Superior temporal gyrus (tissue), 1 donor: ENCODE data around the gene INPP5E.

ENCODE experiments used
- DNase-seq: peaks from one replicate; pipeline ENCODE4 v3.0.0-alpha.2; 2016; ENCODE audit errors: extremely low spot score

INPP5E gene

GRCh38 chr9:136451221-136451877, 11.7 kb upstream of the INPP5E start:
- no peak for DNase-seq

- DNase-seq = no peak
Measured at GRCh38 chr9:136448655-136449054, 9.0 kb upstream of the INPP5E start.

- DNase-seq = no peak
Measured at GRCh38 chr9:136447173-136447778, 7.6 kb upstream of the INPP5E start.

- DNase-seq = no peak
Measured at GRCh38 chr9:136445799-136446198, 6.2 kb upstream of the INPP5E start.

- DNase-seq = no peak
Measured at GRCh38 chr9:136444102-136444501, 4.5 kb upstream of the INPP5E start.

DNA sequence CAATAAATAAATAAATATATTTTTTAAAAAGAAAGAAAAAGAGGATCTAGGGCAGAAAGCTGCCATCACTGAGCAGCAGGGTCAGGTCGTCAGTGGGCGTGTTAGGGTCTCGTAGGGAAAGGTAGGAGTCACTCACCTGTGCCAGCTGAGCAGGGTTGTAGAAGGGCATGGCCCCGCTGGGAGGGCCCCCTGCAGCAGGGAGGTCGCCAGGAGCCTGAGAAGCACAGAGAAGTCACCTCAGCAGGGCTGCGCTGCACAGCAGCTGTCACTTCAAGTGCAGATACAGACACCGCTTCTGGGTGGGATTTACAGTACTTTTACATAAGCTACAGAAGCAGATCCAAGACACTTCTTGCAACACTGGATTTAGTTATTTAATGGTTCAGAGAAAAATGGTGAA, 4.0 kb upstream of the INPP5E start:
- no peak for DNase-seq

GRCh38 chr9:136443087-136443486, 3.4 kb upstream of the INPP5E start:
- no peak for DNase-seq

GRCh38 chr9:136442265-136442664, 2.6 kb upstream of the INPP5E start:
- no peak for DNase-seq

DNA sequence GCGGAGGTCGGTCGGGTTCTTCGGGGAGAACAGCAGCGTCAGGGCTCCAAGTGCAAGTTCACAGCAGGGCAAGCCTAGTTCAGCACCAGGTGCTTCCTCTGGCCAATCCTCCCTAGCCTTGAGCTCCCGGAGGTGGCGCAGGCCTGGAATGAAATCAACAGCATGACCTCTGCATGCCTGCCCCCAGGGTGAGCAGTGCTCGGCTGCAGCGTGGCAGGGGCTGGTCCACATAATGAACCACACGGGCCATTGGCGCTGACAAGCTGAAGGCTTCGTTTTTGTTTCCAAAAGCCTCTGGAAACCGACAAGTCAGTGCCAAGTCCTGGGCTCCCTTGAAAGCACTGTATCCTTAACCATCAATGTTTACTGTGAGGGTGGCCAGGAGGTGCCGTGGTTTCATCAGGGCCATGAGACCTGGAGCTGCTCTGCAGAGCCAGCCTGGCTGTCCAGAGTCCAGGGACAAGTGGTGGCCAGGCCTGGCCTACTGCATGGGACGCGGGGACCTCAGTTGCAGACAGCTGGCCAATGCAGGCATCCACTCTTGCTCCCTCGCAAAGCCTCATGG, 2.1 kb upstream of the INPP5E start:
- DNase-seq = no peak

DNA sequence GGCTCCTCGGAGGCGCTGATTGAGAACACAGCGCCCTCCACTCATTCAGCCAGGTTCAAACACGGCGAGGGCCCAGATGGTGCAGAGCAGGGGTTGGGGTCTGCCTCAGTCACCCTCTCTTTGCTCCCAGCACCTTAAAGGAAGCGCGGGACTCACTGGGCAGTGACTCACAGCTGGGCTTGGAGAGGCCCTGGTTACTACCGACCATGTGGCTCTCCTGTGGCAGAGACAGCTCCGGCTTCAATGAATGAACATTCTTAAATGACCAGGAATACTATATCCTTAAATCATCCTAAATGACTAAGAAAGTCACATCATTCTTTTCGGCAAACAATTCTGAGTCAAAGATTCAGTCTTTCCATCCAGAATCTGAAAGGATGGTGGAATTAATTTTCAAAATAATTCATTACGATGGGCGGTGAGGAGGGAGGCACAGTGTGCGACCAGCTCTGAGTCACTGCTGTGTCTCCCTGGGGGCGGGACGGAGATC, 1.6 kb upstream of the INPP5E start:
- no peak for DNase-seq

- DNase-seq = no peak
Measured at GRCh38 chr9:136438548-136439480, 831 bp downstream of the INPP5E start.

DNA sequence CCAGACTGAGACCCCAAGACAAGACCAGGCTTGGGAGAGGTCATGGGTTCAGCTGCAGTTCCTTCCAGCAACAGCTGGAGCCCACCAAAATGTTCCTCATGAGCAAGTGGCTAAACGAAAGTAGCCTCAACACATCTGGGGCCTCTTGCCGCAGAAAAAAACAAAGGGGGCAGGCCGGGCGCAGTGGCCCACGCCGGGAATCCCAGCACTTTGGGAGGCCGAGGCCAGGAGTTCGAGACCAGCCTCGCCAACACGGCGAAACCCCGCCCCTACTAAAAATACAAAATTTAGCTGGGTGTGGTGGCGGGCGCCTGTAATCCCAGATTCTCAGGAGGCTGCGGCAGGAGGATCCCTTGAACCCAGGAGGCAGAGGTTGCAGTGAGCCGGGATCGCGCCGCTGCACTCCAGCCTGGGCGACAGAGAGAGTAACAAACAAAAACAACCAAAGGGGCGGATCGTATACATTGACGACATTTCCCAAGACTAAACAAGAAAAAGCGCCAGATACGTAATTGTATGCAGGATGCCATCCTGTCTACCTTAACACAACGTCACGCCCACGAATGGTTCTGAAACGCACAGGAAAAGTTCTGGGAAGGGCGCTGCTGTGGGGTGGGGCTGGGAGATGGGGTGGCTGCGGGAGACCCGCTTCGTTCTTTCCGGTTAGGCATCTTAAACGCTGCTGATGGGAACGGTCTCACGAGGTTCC, 1.7 kb downstream of the INPP5E start:
- no peak for DNase-seq

- DNase-seq = no peak
Measured at GRCh38 chr9:136437430-136437829, 2.2 kb downstream of the INPP5E start.

GRCh38 chr9:136436055-136436634, 3.5 kb downstream of the INPP5E start:
- no peak for DNase-seq

- no peak for DNase-seq
Measured at GRCh38 chr9:136434580-136435169, 5.0 kb downstream of the INPP5E start.

DNA sequence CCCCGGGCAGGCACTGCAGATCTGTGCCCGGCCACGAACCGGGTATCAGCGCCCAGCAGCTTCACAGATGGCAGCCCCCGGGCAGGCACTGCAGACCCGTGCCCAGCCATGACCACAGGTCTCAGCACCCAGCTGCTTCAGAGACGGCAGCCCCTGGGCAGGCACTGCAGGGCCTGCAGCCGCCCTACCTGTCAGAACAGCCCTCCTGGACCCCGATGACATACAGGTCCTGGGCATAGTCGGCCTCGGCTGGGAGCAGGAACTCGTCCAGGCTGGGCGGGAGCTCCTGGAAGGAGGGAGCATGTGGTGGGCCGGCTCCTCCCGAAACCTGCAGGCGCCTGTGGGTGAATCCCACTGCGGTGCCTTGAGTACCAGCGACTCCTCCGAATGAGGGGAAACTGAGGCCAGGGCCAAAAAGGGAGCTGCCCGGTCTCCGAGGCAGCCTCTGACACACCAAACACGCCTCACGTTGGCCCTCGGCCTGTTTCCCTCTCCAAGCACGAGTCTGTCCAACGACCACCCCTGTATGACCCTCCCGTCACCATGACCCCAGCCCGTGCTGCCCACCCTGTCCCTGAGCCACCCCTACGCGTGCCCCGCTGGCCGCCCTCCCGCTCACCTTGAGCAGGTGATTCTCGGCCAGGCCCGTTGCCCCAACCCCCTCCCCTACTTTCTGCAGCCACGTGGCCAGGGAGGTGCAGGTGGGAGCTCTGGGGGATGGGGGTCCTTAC, 5.6 kb downstream of the INPP5E start:
- no peak for DNase-seq

DNA sequence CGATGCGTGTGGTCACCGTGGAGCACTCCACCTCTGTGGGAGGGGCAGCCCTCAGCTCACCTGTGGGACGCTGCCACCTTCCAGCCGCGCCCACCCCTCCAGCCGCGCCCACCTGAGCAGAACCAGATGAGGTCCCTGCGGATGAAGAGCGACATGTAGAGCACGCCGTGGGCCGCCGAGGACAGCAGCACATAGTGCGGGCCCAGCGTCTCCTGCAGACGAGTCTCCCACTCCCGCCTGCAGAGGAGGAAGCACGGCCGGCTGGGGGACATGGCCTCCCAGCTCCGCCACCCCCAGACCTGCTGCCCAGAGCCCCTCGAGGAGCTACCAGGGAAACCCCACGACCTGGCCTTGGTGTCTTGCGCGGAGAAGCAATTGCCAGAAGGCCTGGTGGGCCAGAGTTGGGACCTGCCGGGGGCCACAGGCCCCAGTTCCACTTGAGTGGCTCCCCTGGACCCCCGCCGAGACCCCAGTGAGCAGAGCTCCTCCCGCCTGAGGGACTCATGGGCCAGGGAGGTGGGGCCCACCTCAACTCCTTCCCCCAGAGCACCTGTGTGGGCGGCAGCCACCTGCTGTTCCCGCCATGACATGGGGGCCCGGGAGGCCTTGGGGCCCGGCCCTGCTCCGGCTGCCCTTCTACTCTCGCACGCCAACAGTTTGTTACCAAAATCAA, 6.5 kb downstream of the INPP5E start:
- no peak for DNase-seq

DNA sequence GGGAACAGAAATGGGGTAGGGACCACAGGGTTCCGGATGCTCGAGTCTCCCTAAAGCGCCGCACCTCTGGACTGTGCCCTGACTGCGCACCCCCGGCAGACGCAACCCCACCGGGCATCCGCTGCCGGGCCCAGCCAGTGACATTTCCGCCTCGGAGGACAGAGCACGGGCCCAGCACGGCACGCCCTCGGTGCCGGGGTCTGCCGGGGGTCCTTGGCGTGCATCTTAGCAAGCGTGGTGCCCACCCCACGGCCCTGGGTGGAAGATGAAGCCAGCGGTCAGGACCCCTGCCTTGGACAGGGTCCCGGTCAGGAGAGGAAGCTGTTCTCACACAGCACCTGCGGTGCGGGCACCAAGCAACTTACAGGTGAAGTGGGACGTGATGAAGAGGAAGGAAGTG, 7.1 kb downstream of the INPP5E start:
- no peak for DNase-seq

DNA sequence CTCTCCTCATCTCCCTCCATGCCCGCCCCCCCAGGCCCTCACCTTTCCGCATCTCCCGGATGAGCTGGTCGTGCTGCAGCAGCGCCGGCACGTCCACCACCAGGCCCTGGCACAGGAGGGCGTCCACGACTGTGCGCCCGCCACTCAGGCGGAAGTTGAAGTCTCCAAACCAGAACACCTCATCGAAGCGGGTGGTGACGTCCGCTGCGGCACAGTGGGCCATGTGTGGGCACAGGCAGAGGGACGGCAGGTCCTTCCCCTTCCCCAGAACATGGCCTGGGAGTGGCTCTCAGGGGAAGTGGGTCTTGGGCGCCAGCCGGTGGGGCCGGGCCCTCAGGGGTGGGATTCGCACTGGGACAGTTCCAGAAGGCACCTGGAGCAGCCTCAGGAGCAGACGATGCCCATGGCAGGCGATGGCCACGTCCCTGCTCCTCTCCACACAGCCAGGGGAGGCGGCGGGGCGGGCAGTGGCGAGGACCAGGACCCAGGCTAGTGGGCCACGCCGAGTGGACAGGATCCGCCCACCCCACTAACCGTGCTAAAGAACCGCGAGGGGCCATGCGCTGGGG, 7.8 kb downstream of the INPP5E start:
- DNase-seq = no peak
